ENCODE data around the gene NID2.

NID2 gene

GRCh38 chr14:51967521-51967920 lies 101.3 kb downstream of the NID2 start:
- Histone ChIP-seq H3K4me3 (no peak overlapping the region), H3K27ac (no peak overlapping the region)
- no peak for DNase-seq (ENCODE audit: low spot score)
- TF ChIP-seq, protein P1, sequence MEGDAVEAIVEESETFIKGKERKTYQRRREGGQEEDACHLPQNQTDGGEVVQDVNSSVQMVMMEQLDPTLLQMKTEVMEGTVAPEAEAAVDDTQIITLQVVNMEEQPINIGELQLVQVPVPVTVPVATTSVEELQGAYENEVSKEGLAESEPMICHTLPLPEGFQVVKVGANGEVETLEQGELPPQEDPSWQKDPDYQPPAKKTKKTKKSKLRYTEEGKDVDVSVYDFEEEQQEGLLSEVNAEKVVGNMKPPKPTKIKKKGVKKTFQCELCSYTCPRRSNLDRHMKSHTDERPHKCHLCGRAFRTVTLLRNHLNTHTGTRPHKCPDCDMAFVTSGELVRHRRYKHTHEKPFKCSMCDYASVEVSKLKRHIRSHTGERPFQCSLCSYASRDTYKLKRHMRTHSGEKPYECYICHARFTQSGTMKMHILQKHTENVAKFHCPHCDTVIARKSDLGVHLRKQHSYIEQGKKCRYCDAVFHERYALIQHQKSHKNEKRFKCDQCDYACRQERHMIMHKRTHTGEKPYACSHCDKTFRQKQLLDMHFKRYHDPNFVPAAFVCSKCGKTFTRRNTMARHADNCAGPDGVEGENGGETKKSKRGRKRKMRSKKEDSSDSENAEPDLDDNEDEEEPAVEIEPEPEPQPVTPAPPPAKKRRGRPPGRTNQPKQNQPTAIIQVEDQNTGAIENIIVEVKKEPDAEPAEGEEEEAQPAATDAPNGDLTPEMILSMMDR (IDR thresholded peaks at IDR 0.05): no peak

DNA sequence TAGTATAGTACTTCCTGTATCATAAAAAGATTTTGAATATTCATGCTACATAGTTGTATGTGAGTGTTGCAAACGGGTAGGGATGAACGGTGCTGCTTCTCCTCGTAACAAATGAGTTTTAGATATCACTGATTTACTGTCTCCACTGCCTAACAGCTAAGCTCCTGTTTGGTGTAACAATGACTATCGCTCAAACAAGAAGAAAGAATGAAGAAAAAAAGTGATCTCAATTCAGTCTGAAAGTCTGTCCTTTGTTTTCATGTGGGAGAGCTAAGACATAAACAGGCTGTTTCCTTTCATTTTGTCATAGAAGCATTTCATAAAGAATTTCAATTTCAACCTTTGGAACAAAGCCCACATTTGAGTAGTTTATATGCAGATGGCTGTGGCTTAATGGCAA lies 105.6 kb downstream of the NID2 start:
- Histone ChIP-seq H3K4me3 (peak overlapping the region; percentile 33), H3K27ac (no peak overlapping the region)
- no peak for DNase-seq (ENCODE audit: low spot score)
- TF ChIP-seq, protein P1 (IDR thresholded peaks at IDR 0.05): no peak

DNA sequence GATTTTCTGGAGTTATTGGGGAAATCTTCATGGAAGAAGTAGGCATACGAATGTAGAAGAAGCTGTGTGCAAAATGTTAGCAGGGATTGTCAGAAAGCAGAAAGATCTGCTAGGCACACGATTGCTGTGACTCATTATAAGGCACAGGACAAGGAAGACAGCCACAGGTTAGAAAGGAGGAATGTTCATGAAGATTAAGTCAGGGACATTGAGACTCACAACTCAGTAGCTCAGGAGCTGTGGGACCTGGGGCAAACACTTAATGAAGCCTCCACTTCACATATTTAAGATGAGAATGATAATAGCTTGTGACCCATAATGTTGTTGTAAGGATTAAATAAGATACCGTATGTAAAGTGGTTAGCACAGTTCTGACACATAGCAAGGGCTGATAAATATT lies 106.1 kb downstream of the NID2 start:
- no peak overlapping the region for H3K4me3 ChIP-seq
- TF ChIP-seq, protein P1 (IDR thresholded peaks at IDR 0.05): no peak
- no peak overlapping the region for H3K27ac ChIP-seq
- DNase-seq (ENCODE audit: low spot score): no peak

GRCh38 chr14:51960866-51961265 lies 108.0 kb downstream of the NID2 start:
- TF ChIP-seq, protein P1 (IDR thresholded peaks at IDR 0.05): no peak
- DNase-seq (ENCODE audit: low spot score): no peak
- H3K27ac ChIP-seq: no peak overlapping the region
- H3K4me3 ChIP-seq: no peak overlapping the region

DNA sequence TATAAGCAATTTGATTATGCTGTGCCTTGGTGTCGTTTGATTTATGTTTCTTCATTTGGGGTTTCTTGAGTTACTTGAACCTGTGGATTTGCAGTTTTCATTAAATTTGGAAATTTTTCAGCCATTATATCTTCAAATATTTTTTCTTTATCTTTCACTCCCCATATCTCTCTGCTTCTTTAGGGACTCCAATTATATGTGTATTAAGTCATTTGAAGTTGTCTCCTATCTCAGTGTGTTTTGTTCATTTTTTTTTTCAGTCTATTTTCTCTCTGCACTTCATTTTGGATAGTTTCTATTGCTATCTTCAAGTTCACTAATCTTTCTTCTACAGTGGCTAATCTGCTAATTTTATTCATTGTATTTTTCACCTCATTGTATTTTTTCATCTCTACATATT lies 108.9 kb downstream of the NID2 start:
- TF ChIP-seq, protein P1 (IDR thresholded peaks at IDR 0.05): no peak
- no peak for DNase-seq (ENCODE audit: low spot score)
- H3K4me3 ChIP-seq: no peak overlapping the region
- no peak overlapping the region for H3K27ac ChIP-seq

GRCh38 chr14:51957950-51958349 lies 110.9 kb downstream of the NID2 start:
- TF ChIP-seq, protein P1 (IDR thresholded peaks at IDR 0.05): no peak
- no peak for DNase-seq (ENCODE audit: low spot score)
- Histone ChIP-seq H3K27ac (no peak overlapping the region), H3K4me3 (no peak overlapping the region)

Measured in coronary artery (tissue), 2 donors.